ENCODE measurements around the gene MSI2.

DNA sequence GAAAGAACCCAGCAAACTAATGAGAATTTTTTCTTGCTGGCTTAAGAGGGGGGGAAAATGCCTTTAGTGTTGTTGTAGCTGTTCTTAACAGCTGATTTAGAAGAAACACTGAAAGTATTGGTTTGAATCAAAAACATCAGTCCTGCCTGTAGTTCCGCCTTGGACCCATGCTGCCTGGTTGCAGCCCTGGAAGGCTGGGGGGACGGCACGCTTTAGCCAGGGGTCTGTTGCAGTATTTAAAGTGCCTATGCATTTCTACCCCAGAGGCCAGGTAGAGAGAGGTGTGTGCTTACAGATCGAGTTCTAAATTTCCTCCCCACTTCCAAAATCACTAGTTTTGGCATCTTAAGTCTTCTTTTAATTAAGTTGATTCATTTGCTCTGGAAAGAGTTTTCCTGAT, 286.9 kb downstream of the MSI2 start:
- TF ChIP-seq EZH2phosphoT487 (IDR thresholded peaks at IDR 0.05; ENCODE audit: borderline replicate concordance) = no peak
- TF ChIP-seq, protein P1, sequence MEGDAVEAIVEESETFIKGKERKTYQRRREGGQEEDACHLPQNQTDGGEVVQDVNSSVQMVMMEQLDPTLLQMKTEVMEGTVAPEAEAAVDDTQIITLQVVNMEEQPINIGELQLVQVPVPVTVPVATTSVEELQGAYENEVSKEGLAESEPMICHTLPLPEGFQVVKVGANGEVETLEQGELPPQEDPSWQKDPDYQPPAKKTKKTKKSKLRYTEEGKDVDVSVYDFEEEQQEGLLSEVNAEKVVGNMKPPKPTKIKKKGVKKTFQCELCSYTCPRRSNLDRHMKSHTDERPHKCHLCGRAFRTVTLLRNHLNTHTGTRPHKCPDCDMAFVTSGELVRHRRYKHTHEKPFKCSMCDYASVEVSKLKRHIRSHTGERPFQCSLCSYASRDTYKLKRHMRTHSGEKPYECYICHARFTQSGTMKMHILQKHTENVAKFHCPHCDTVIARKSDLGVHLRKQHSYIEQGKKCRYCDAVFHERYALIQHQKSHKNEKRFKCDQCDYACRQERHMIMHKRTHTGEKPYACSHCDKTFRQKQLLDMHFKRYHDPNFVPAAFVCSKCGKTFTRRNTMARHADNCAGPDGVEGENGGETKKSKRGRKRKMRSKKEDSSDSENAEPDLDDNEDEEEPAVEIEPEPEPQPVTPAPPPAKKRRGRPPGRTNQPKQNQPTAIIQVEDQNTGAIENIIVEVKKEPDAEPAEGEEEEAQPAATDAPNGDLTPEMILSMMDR (conservative IDR thresholded peaks at IDR 0.05; ENCODE audit: low read length) = no peak
